ENCODE measurements around the gene ASCL2. TPM values are rescaled to one million over a fixed set of nuclear protein-coding genes. Genes with fewer than 3 reads are reported as not detected.

The ASCL2 gene
- total RNA-seq, 1 donor from 2014 or later, result 2.0 TPM

DNA sequence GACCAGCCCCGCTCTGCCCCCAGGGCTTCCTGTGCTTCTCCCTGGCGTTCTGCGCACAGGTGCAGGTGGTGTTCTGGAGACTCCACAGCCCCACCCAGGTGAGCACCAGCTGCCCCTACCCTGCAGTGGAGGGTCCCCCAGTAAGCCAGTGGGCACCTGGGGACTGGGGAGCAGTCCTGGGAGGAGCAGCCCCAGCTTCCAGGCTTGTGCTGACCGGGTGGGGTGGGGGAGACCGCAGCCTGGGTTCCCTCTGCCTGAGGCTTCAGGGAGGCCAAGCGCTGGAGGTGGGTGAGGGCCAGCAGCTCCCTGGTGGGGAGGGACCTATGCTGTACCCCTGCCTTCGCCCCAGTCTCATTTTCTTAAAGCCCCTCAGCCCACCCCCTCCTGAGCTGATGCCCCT lies 38.3 kb upstream of the ASCL2 start:
- no peak for ATAC-seq

DNA sequence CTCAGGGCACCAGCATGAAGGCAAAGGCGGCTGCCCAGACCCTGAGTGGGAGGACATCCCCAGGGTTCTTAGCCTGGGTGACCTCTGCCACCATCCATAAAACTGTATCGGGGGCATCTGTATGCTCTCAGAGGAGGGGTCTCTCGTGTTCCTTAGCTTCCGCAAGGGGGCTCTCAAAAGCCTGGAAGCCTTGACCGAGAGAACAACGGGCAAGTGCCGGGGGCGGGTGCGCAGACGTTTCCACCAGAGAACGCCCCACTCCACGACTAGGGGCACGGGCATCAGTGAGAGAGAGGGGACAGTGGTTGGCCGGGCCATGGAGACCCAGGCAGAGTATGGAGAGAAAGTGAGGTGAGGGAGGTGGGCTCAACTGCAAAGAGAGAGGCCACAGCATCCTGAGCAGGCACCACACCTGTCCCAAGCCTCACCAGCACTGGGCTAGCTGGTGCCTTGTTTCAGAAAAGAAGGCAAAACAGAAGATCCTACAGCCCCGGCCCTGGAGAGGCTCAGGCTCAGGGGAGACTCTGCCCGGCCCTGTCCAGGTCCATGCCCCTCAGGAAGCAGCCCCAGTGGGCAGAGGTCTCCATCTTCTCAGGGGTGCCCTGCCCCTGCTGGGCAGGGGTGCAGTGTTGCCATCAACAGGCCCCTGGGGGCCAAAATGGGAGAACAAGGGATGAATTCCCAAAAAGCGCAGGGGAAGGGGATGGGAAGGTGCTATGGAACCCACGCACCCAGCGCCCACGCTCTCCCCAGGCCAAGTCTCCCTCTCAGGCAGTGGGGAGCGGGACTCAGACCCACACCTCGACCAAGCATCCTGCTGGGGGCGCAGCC lies 37.3 kb upstream of the ASCL2 start:
- ATAC-seq, result no peak

DNA sequence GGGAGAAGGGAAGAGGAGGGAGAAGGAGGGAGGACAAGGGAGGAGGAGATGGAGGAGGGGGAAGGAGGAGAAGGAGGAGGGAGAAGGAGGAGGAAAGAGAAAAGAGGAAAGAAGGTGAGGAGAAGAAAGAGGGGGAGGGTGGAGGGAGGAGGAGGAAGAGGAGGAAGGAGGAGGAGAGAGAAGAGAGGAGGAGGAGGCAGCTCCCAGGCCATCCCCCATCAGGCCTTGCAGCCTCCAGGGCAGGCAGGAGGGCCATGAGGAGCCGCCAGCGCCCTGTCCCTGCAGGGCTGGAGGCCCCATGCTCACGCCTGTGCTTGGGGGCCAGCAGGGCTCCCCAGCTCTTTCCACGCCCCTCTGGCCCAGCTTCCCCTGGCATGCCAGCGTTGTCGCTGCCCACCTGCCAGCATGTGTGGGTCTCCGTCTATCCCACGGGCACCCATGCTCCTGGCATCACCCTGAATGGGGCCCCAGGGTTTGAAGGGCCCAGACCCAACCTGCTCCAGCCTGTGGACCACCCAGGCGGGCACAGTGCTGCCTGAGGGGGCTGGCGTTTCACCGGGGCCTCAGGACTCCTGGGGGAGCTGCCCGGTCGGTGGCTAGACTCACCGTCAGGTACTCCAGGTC lies 36.6 kb upstream of the ASCL2 start:
- ATAC-seq, result no peak

DNA sequence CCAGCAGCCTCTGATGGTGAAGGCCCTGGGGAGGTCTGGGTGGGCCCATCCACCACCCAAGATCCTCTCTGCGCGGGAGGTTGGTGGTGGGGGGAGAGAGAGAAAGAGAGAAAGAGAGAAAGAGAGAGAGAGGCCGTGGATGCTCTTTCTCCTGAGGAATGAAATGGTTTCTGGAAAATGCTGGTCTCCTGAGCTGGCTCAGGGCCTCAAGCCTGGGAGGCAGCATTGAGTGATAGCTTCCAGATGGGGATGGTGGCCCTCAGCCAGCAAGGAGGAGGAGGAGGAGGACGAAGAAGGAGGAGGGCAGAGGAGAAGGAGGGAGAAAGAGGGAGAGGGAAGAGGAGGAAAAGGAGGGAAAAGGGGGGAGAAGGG lies 36.0 kb upstream of the ASCL2 start:
- no peak for ATAC-seq

DNA sequence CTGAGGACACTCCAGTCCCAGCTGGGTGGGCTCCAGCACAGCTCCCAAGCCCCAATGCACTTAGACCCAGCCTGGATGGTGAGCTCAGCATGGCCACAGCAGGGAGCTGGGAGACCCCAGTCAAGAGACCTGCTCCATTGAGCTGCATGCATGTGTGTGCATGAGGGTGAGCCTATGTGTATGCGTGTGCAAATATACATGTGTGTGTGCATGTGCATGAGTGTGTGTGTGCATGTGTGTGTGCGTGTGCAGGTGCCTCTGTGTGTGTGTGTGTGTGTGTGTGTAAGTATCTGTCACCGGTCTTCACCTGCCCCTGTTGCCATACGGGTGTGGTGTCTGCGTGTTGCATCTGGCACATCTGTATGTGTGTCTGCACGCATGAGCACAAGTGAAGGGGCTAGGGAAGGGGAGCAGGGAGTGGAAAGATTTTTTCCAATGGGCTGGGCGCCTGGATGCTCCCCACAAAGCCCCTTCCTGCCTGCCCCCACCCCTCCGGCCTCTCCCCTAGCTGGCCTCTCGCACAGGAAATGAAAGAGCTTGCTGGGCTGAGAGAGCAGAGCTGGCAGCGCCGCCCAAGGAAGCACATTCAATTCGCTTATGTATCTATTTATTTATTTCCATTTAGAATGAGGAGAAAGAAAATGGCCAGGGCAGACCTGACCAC lies 35.5 kb upstream of the ASCL2 start:
- ATAC-seq, result no peak

DNA sequence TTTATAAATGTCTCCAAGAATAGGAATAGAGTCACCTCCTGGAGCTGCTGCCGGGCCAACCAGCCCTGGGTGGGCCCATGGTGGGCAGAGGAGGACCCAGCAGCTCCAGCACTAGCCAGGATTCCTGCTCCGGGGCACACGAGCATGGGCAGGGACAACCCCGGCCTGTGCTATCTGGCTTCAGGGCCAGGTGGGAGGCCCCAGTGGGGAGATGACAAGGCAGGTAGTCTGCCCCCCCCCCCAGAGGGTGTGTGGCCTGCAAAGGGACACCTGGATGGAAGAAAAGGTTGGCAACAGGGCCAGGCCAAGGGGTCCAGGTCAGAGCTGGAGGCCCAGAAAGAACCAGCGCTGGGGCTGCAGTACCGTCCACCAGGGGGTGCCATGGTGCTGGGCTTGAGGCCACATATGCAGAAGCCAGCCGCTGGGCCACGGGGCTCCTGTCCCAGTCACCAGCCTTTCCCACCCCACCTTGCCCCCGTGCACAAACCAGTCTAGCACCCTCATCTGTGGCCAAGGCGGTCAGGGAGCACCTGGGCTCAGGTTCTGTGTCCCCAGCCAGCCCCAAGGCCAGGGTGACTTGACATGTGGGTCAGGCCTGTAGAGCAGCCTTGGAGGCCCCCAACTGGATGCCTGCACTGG lies 34.9 kb upstream of the ASCL2 start:
- peak; percentile 77 for ATAC-seq

DNA sequence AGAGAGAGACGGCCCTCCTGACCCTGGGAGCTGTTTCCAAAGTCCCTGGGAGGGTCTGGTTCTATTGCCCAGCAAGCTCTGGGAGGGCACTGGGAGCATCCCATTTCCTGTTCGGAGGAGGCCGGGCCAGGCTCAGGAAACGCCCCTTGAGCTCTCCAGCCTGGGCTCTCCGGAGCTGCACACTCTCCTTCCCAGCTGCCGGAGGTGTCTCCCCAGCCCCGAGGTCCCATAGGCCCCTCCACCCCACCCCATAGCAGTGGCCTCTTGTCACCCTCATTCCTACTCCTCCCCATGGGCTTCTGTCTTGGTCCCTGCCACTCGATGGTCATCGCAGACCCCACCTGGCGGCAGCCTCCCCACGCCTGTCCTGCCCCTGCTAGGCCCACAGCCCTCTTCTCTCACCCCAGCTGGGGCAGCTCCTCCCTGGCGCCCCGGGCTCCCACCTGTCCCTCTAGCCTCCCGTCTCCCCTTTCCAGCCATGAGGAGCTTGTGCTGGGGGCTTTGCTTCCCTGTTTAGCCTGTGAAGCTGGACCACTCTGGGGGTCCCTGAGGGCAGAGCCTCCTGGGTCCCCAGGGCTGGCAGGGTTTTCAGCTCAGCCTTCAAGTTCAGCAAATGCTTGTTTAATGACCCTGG lies 34.2 kb upstream of the ASCL2 start:
- ATAC-seq, result no peak

DNA sequence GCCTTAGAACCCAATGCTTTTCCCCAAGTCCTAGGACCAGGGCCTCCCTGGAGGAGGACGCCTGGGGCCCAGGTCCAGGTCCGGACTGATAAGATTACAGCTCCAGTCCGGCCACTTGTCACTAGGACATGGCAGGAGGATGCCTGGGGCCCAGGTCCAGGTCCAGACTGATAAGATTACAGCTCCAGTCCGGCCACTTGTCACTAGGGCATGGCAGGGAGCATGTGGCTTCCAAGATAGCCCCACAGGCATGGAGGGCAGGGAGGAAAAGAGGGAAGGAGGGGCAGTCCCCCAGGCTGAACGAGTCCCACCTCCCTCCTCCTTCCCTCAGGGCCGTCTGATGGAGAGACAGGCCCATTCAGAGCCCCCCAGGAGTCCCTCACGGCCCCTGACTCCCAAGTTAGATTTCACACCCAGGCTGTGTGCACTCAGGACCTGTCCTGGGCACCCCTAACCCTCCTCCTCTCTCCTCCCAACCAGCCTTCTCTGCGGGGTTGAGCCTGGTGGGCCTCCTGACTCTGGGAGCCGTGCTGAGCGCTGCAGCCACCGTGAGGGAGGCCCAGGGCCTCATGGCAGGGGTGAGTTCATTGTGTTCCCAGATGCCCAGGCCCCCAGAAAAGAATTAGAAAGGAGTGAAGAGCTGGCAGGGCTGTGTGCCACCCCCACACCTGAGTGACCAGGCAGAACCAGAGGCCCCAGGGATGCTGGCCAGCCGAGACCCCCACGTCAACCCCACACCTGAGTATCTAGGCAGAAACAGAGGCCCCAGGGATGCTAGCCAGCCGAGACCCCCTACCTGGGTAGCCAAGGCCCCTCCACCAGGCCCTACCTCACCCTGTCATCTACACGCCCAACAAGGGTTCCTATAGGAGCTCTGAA lies 33.5 kb upstream of the ASCL2 start:
- no peak for ATAC-seq

DNA sequence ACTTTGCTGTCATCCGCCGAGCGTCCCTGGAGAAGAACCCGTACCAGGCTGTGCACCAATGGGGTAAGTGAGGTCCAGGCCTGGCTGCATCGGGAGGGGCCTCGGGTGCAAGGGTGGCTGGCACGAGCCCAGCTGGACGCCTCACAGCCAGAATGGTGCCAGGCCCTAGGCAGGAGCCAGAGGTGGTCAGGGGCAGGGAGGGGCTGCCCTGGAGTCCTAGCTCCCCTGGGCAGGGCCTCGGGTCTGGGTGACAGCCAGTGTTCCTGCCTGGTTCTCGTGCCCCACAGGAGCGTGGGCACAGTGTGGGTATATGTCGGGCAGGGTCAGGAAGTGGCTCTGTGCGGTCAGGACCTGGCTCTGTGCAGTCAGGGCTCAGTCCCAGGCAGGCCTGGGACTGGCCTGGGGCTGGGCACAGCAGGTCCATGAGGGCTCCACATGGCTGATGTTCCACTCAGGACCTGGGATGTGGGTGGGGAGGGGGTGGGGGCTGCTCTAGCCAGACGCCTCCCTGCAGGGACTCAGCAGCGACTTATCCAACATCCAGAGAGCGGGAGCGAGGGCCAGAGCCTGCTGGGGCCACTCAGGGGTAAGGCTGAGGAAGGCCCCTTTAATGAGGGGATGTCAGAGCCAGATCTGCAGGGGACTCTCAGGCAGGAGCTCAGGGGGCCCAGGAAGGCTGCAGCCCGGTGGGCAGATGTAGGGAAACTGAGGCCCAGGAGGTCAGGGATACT lies 32.7 kb upstream of the ASCL2 start:
- ATAC-seq, result no peak

DNA sequence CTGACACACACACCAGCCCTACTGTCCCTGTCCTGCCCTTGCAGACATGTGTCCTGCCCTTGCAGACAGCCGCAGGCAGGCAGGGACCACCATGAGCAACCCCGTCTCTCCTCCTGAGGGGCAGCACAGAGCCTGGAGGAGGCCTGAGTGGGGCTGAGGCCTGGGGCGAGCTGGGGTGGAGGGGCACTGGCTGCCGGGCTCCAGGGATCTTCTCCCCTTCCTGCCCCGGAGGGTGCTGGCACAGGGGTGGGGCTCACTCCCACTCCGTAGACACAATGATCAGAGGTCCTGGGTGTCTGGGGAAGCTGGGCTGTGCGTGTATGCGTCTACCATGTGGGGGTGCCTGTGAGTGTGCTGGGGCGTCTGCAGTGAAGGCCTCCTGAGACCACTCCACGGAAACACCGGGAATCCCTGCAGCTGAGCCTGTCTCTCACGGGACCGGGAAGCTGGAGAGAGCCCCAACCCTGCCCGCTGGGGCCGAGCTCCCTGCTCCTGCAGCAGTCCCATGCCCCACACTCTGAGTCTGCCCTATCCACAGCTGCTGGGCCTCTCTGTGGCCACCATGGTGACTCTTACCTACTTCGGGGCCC lies 32.0 kb upstream of the ASCL2 start:
- ATAC-seq, result no peak

DNA sequence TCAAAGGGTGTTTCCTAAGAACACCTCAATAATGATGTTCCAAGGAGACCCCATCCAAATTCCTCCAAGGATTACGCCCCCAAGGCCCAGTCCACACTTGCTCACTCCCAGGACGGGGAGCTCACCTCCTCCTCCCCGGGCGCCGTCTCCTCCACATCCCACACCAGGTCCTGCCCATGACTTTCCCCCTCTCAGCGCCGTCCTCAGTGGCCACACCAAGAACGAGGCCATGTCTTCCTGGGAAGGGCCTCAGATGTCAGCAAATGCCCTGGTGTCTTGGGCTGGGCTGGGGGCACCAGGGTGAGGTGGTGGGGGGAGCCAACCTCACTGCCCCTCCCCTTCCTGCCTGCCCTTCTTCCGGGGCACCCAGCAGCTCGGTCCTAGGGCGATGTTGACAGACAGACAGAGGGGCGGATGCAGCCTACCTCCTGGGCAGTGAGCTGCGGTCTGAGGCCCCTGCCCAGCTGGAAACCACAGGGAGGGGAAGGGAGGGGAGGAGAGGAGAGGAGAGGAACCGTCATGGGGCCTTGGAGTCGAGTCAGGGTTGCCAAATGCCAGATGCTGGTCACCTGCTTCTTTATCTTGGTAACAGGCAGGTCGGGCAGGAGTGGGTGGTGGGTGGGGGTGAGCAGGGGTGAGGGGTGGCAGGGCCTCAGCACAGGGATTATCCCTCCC lies 31.4 kb upstream of the ASCL2 start, which contains the start of the genes C11orf21 and TSPAN32:
TSS of gene C11orf21 (minus strand) at position 288 of the 675 bp plus-strand sequence. CDS start at position 178, 110 bp downstream.
TSS of gene TSPAN32 (plus strand) at position 383 of the 675 bp plus-strand sequence. CDS start at position 520, 137 bp downstream.
- ATAC-seq, result no peak

DNA sequence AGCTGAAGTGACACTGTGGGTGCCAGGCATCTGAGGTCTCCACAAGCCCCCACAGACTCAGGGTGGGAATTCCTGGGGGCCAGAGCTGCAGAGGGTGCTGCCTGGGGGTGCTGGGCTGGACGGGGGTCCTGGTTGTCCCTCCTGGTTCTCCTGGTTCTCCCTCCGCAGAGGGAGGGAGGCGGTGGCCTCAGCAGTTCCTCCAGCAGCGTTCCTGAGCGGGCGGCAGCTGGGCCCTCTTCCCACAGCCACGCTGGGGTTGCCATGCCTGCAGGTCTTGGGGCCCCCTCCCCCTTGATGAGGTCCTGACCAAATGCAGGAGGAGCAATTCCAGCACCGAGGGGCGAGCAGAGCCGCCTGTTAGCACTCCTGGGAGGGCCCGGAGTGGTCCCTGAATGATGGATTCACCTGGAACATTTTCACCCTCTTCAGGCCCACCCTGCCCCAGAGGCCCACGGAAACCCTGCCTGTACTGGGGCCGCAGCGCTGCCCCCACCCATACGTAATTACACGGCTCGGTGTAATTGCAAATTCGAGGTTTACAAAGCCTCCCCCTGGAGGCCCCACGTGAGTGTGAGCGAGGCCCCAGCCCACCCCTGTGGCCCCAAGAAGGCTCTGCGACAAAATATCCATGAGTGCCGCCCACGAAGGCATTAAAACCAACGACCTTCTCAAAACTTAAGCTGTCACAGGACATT lies 30.7 kb upstream of the ASCL2 start:
- no peak for ATAC-seq

DNA sequence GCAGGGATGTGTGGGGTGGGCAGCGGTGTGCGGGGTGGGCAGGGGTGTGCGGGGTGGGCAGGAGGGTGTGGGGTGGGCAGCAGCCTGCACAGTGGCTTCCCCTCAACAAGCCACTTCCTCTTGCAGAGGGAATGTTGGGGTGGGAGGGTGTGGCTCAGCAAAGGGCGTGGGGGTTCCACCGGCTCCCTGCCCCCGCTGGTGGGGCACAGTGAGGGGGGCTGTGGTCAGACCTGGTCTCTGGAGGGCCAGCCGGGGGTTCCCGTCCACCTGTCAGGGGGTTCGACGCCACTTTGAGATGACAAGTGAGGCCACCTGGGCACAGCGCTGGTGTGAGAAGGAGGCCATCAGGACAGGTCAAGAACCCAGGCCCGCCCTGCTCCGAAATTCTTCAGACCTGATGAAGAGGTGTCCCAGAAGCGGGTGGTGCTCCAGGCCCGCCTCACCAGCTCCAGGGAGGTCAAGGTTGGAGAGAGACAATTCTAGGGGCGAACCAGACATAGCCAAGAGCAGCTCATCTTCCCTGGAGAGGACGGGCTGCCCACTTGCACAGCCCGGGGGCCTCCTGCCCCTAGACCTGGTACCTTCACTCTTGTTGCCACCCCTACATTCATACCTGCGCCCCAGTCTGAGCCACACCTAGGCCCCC lies 30.0 kb upstream of the ASCL2 start:
- ATAC-seq, result no peak

DNA sequence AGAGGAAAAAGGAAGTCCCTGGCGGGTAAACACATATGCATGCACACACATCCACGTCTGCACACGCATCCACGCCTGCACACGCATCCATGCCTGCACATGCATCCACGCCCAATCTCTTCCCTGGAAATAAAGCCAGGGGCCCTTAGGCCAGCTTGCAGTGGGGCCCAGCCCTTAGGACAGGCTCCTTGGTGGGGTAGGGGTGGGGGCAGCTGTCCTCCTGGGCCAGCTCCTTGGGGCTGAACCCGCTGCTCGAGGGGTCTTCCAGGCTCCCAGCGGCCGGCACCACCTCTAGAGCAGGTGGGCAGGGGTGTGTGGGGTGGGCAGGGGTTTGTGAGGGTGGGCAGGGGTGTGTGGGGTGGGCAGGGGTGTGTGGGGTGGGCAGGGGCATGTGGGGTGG lies 29.4 kb upstream of the ASCL2 start:
- no peak for ATAC-seq

DNA sequence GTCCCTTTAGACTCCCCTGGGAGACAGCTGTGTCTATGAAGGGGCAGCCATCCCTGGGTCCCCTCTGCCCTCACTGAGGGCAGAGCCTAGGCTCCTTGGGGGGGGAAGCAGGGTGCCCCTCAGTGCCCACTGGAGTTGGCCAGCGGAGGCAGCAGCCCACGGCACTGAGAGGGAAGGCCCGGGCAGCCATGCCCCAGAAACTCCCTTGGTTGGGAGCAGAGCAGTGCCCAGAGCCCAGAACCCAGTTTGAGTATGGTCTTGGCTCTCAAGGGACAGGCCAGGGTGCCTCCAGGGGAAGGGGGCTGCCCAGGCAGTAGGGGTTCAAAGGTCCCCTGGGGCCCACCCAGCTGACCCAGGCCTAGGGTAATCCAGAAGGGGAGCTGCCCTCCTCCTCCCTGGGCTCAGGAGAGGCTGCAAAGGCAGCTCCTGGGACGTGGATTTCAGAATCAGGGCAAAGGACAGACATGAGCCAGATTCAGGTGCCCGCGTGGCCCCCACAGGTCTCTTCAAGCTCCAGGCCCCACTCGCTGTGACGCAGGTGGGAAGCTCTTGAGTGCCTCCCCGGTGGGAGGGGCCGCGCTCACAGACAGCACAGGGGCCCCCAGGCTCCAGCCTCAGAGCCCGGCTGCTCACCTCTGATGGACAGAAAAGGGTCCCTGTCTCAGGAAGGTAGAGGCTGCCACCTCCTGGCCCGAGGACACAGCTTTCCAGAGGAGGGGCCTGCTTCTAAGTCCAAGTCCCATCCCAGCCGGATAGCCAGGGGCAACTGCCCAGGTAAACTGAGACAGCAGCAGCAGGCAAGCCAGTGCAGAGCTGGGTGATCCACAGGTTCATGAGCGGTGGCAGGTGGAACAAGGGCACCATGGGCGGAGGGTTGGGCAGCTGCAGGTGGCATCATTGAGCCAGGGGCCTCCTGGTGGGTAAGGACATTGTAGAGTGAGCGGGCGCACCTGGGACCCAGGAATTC lies 28.7 kb upstream of the ASCL2 start:
- ATAC-seq, result peak; percentile 32

DNA sequence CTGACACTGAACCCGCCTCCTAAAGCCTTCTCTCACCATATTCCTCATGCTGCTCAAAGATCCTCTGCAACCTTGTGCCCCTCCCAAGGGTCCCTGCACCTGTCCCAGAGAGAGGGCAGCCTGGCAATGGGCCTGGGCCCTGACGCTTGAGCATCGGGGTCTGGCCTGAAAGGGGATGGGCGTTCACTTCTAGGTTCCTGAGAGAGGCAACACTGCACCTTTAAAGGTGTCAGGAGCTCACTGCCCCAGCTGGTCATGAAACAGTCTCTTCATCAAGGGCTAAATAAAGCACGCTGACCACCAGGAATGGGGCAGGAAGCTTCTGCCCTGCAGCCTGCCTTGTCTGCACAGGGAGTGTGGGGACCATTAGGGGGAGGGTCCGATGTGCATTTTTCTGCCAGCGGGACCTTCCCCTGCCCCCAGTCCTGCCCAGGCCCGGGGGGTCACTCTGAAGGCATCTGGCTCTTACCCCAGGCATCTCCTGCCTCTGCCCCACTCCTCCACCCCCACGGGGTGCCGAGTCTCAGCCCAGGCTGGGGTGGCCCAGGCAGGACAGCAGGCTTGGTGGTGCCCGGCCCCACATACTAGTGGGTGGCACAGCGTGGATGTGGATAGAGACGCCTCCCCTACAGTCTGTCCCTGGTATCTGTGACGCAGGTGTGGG lies 27.9 kb upstream of the ASCL2 start:
- no peak for ATAC-seq

DNA sequence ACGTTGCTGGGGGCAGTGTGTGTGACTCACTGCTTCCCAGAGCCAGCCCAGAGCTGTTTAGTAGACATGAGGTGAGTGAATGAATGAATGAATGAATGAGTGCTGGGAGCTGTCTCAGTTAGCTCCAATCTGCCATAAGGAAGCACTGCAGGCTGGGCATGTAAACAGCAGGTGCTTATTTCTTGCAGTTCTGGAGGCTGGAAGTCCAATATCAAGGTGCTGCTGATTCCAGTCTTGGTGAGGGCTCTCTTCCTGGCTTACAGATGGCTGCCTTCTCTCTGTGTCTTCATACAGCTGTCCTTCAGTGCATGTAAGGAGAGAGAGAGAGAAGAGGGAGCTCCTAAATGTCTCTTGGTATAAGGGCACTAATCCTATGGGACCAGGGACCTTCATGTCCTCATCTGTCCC lies 27.2 kb upstream of the ASCL2 start:
- no peak for ATAC-seq
